Spleen (tissue), 11 donors: Measurements from ENCODE around the gene EXOC3. TPM values are rescaled to one million over a fixed set of nuclear protein-coding genes. Genes with fewer than 3 reads are reported as not detected.

Experiments
- DNase-seq: peaks from one replicate; pipeline ENCODE4 v3.0.0-alpha.2; 2020
- H3K27ac ChIP-seq, 8 donors: fragments of 200-600 bp; sonication (generic) in 7 of 8; 1 replicate in 4 of 8; 2 replicates in 4 of 8; pipeline versions ENCODE4 v1.5.0 to v1.8.0; 2016 to 2021; ENCODE audit warnings: inconsistent platforms in 4 of 8, mild to moderate bottlenecking in 4 of 8, moderate library complexity in 1 of 8
- H3K27me3 ChIP-seq, 7 donors: fragments of 200-600 bp; sonication (generic) in 6 of 7; replicated peaks in 1 of 7; 1 replicate in 4 of 7; 2 replicates in 3 of 7; pipeline versions ENCODE4 v1.5.0 to v1.8.0; 2016 to 2021; ENCODE audit warnings: inconsistent platforms in 3 of 7, mild to moderate bottlenecking in 1 of 7
- H3K36me3 ChIP-seq, 6 donors: fragments of 200-600 bp; sonication (generic) in 5 of 6; 1 replicate in 4 of 6; 2 replicates in 2 of 6; pipeline versions ENCODE4 v1.5.0 to v1.8.0; 2016 to 2021; ENCODE audit warnings: inconsistent platforms in 2 of 6
- H3K4me1 ChIP-seq, 6 donors: fragments of 200-600 bp; sonication (generic) in 5 of 6; 1 replicate in 3 of 6; 2 replicates in 3 of 6; pipeline versions ENCODE4 v1.5.0 to v1.8.0; 2016 to 2021; ENCODE audit warnings: inconsistent platforms in 3 of 6
- H3K4me3 ChIP-seq, 8 donors: fragments of 200-600 bp; sonication (generic) in 7 of 8; 1 replicate in 4 of 8; 2 replicates in 4 of 8; pipeline versions ENCODE4 v1.5.0 to v1.8.0; 2016 to 2021; ENCODE audit warnings: inconsistent platforms in 4 of 8, mild to moderate bottlenecking in 4 of 8, moderate library complexity in 2 of 8
- H3K9me3 ChIP-seq, 8 donors: fragments of 200-600 bp; sonication (generic) in 7 of 8; 1 replicate in 4 of 8; 2 replicates in 4 of 8; pipeline versions ENCODE4 v1.5.0 to v1.8.0; 2016 to 2021; ENCODE audit warnings: inconsistent platforms in 4 of 8
- POLR2A ChIP-seq, 3 donors: fragments of 450-650 bp; IDR thresholded peaks; one replicate each; pipeline ENCODE4 v1.5.1; 2017; ENCODE audit warnings: antibody characterized with exemption in 3 of 3, mild to moderate bottlenecking in 1 of 3
- POLR2AphosphoS5 ChIP-seq, 3 donors: sonication (generic); formaldehyde crosslinking; IDR thresholded peaks; one replicate each; pipeline ENCODE4 v1.5.1; 2017; ENCODE audit warnings: antibody characterized with exemption in 3 of 3
- WGBS, 5 donors: extraction: QIAGEN DNeasy Blood & Tissue Kit in 3 of 5; methylation state at CpG; one replicate each; pipeline versions ENCODE4 v1.1.5 to v1.1.7; 2013 to 2018; 5-methylcytosine and 5-hydroxymethylcytosine counted together
- intact Hi-C: fragments of 100-400 bp; cut with DNase I; formaldehyde crosslinking; loops from one replicate; pipeline ENCODE4 v1.15.0; 2023; ENCODE audit warnings: low total_unique reads
- polyA plus RNA-seq, 3 donors: library from polyadenylated mRNA; stranded (reverse); fragments of 200-250 nt; gene quantifications; one replicate each; pipeline ENCODE4 v1.2.1, GENCODE V29; 2013
- total RNA-seq, 7 donors: library from RNA; depleted of rRNA in 3 of 7; stranded (reverse); fragments of >200 nt in 3 of 7; fragmentation: NEBNext Ultra II Directional in 4 of 7; extraction: Animal tissue kit (Norgen Biotek cat#: 25700) in 4 of 7; gene quantifications; one replicate each; pipeline versions ENCODE4 v1.1.0 to v1.2.1, GENCODE V29; 2016 to 2021
- TF ChIP-seq, protein P1 (sequence below), 11 experiments: fragments of 200-600 bp in 7 of 11; fragments of 450-650 bp in 4 of 11; sonication (generic) in 4 of 11; IDR thresholded peaks in 8 of 11; conservative IDR thresholded peaks in 3 of 11; 1 replicate in 7 of 11; 2 replicates in 4 of 11; pipeline versions ENCODE4 v1.4.0 to v1.8.0; 2016 to 2021; ENCODE audit warnings: antibody characterized with exemption in 11 of 11, inconsistent platforms in 4 of 11, mild to moderate bottlenecking in 1 of 11
- donor health status: healthy with polysubstance abuse.
- donor health status: DM: no; HTN: no; CAD: no; lungs with moderate emphysema.
- donor health status: DM: no; HTN: no; CAD: no.
- donor health status: Bipolar disorder and iron deficiency.
- donor health status: healthy.
- donor health status: DM: no; HTN: no; CAD: no.
- donor health status: DM: yes; HTN: yes; CAD: no.

EXOC3 gene
- total and polyA plus RNA-seq, 10 donors: 22.7 to 87.0 (median 71.0) TPM

DNA sequence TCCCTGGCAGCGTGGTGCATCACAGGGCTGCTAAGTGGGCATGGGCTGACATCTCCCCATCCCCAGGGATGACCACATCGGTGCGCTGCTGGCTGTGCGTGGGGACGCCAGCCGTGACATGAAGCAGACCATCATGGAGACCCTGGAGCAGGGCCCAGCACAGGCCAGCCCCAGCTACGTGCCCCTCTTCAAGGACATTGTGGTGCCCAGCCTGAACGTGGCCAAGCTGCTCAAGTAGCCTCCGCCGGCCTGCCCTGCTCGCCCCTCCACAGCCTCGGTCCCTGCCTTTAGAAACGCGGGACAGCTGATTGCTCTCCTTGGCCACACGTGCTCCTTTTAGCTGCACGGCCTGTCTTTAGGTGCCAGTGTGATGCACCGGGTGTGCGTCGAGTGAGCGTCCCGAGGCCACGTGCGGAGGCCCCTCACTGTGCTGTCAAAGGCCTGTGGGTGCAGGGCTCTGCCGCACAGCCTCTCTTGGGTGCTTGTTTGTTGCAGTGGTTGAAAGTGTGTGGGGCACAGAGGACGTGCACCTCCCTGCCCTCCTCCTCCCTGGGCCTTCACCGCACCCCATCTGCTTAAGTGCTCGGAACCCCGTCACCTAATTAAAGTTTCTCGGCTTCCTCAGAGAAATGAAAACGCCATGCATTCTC lies 23.8 kb downstream of the EXOC3 start:
- WGBS, 5 donors: 93 to 96% (median 94%) methylated on average over 24 to 30 of the region's 30 CpGs
- peak; percentile 72 for DNase-seq
- Histone ChIP-seq H3K27me3 (no peaks in the 10 kb centered on the region), H3K27ac (no peak overlapping the region), H3K36me3 (peaks cover 0 to 83% (median 50%) of the 10 kb centered on the region in 6 donors), H3K4me1 (peaks cover 11 to 43% (median 26%) of the 10 kb centered on the region in 6 donors), H3K4me3 (no peak overlapping the region), H3K9me3 (no peaks in the 10 kb centered on the region)
- TF ChIP-seq POLR2A (IDR thresholded peaks at IDR 0.05) (no peak), POLR2AphosphoS5 (IDR thresholded peaks at IDR 0.05) (peak; percentile 8 to 65 (median 17))
- intact Hi-C loops: no loop called here

DNA sequence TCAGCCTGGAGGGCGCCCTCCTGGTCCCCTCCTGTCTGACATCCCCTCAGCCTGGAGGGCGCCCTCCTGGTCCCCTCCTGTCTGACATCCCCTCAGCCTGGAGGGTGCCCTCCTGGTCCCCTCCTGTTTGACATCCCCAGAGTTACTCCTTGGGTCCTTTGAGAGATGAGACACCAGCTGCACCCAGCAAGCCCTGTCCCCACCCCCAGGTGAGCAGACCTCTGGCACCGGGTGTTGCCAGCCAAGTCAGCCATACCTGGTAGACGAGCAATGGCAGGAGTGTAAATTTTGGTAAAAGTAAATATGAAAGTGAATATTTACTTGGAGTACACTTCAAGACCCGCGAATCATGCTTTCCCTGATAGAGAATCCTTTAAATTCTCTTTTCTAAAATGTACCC lies 25.4 kb downstream of the EXOC3 start:
- WGBS, 5 donors: 93 to 98% (median 97%) methylated on average over 4 to 5 of the region's 6 CpGs
- peaks cover 0 to 67% (median 35%) of the 10 kb centered on the region in 6 donors for H3K36me3 ChIP-seq
- no peak overlapping the region for H3K4me3 ChIP-seq
- H3K27me3 ChIP-seq: peaks cover 0 to under 1% (median 0%) of the 10 kb centered on the region in 7 donors
- peak; percentile 56 for DNase-seq
- H3K27ac ChIP-seq: no peak overlapping the region
- intact Hi-C loops: no loop called here
- H3K4me1 ChIP-seq: peaks cover 16 to 52% (median 35%) of the 10 kb centered on the region in 6 donors
- no peaks in the 10 kb centered on the region for H3K9me3 ChIP-seq
- TF ChIP-seq POLR2A (IDR thresholded peaks at IDR 0.05) (no peak), POLR2AphosphoS5 (IDR thresholded peaks at IDR 0.05) (no peak)
- TF ChIP-seq, protein P1, sequence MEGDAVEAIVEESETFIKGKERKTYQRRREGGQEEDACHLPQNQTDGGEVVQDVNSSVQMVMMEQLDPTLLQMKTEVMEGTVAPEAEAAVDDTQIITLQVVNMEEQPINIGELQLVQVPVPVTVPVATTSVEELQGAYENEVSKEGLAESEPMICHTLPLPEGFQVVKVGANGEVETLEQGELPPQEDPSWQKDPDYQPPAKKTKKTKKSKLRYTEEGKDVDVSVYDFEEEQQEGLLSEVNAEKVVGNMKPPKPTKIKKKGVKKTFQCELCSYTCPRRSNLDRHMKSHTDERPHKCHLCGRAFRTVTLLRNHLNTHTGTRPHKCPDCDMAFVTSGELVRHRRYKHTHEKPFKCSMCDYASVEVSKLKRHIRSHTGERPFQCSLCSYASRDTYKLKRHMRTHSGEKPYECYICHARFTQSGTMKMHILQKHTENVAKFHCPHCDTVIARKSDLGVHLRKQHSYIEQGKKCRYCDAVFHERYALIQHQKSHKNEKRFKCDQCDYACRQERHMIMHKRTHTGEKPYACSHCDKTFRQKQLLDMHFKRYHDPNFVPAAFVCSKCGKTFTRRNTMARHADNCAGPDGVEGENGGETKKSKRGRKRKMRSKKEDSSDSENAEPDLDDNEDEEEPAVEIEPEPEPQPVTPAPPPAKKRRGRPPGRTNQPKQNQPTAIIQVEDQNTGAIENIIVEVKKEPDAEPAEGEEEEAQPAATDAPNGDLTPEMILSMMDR (IDR thresholded peaks at IDR 0.05 in 8 of 11, conservative IDR thresholded peaks at IDR 0.05 in 3 of 11): no peak

DNA sequence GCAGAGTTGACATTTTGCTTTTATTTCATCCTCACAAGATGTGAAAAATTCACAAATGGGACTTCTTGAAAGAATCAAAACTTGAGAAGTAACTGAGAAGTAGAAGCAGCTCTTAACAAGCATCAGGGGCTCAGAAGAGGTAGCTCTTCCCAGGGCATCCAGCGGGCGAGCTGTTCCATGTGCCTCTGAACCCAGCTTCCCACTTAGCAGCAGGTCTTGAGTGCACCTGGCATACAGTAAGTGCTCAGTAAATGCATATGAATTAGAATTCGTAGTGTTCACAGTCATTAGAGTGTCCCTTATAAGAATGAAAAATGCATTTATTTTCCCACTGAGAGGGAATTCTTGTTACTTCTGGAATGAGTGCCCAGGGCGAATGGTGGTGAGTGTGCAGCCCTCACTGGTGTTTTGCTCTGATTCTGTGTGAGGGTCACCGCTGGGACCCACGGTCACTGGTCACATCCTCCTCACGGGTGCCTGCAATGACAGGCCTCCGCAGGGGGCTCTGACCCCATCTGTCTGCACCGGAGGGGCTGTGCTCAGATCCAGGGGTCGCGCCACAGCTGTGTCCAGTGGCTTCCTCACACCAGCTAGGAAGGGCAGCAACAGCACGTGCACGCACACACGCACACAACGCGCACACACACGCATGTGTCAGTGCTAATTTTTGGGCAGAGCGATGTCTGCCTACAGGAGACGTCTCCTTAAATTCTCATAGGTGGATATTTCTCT lies 26.9 kb downstream of the EXOC3 start:
- no peak overlapping the region for H3K4me3 ChIP-seq
- 91 to 95% (median 91%) methylated on average over 14 to 19 of the region's 19 CpGs for WGBS, 5 donors
- peak; percentile 78 for DNase-seq
- peaks cover 0 to 13% (median 10%) of the 10 kb centered on the region in 7 donors for H3K27me3 ChIP-seq
- peaks cover 18 to 49% (median 38%) of the 10 kb centered on the region in 6 donors for H3K4me1 ChIP-seq
- H3K9me3 ChIP-seq: no peaks in the 10 kb centered on the region
- peaks cover 0 to 52% (median 26%) of the 10 kb centered on the region in 6 donors for H3K36me3 ChIP-seq
- H3K27ac ChIP-seq: no peak overlapping the region
- TF ChIP-seq, protein P1 (IDR thresholded peaks at IDR 0.05 in 8 of 11, conservative IDR thresholded peaks at IDR 0.05 in 3 of 11): no peak
- peak; percentile 4 to 69 (median 39) for TF ChIP-seq POLR2AphosphoS5 (IDR thresholded peaks at IDR 0.05)
- TF ChIP-seq POLR2A (IDR thresholded peaks at IDR 0.05): no peak
- intact Hi-C loops: no loop called here

DNA sequence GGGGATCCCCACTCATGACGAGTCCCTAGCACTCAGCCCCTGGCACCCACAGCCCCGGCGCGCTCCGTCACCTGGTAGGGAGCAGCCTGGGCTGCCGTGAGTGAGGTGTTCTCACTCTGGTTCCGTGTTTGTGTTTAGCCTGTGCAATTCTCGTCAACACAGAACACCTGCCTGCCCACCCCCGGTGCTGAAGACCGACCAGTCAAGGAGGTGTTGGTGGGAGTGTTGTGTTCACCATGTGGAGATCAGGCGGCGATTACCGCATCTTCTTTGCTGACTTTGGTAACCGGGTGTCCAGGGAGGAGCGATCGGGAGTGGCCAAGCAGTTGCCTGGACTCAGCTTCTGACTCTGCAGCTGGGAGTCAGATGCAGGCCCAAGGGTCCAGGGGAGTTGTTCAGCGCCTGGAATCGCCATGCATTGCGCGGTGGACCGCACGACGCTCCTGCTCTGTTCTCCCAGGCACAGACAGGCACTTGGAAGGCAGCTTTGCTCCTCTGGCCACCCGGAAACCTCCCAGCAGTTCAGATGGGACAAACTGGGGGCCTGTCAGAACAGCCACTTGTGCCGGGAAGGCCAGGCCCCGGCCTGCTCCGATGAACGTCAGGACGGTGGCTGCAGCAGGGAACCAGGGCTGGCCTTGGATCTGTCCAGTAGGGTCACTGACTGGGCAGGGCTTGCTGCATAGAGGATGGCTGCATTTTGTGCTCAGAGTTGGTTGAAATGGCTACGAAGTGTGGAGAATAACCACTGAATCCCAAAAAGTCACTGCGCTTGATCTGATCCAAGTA lies 28.2 kb downstream of the EXOC3 start:
- H3K27ac ChIP-seq: peak overlapping the region in 2 of 8 donors; percentile 83 to 89
- 88 to 93% (median 91%) methylated on average over 25 to 31 of the region's 31 CpGs for whole genome bisulfite sequencing, 5 donors

More for the DNA sequence above, 28.2 kb downstream of the EXOC3 start:
- Histone ChIP-seq H3K4me1 (peaks cover 21 to 52% (median 40%) of the 10 kb centered on the region in 6 donors), H3K4me3 (peak overlapping the region in 1 of 8 donors; percentile 98), H3K27me3 (peaks cover 0 to 25% (median 22%) of the 10 kb centered on the region in 7 donors), H3K36me3 (peaks cover 0 to 40% (median 14%) of the 10 kb centered on the region in 6 donors), H3K9me3 (no peaks in the 10 kb centered on the region)
- TF ChIP-seq POLR2AphosphoS5 (IDR thresholded peaks at IDR 0.05) (peak; percentile 11 to 61 (median 14)), POLR2A (IDR thresholded peaks at IDR 0.05) (no peak)
- TF ChIP-seq, protein P1 (IDR thresholded peaks at IDR 0.05 in 8 of 11, conservative IDR thresholded peaks at IDR 0.05 in 3 of 11): no peak
- DNase-seq: peak; percentile 81
- intact Hi-C loops: no loop called here
